Fibroblast of pulmonary artery (primary cell): ENCODE measurements around the gene RAB3GAP1.
A peak's percentile ranks its signal among the peaks of the same experiment; 100 is the strongest.
"Not testable (repeated sequence)": the region's sequence is repeated elsewhere in the genome, so short reads cannot be mapped to it uniquely, and the experiment has no call there.

Experiments used
- DNase-seq: peaks from one replicate; pipeline ENCODE4 v3.0.0-alpha.2; 2010; ENCODE audit warnings: low read depth
- H3K4me3 ChIP-seq: replicated peaks from 2 replicates; pipeline ENCODE4 v1.5.1; 2011; ENCODE audit warnings: low read depth, mild to moderate bottlenecking, control low read depth, low read length, moderate library complexity
- TF ChIP-seq, protein P1 (sequence below): IDR thresholded peaks from 2 replicates; pipeline ENCODE4 v1.5.1; 2011; ENCODE audit warnings: mild to moderate bottlenecking, control low read depth, low read length, inconsistent platforms; ENCODE audit errors: missing control alignments

RAB3GAP1 gene

DNA sequence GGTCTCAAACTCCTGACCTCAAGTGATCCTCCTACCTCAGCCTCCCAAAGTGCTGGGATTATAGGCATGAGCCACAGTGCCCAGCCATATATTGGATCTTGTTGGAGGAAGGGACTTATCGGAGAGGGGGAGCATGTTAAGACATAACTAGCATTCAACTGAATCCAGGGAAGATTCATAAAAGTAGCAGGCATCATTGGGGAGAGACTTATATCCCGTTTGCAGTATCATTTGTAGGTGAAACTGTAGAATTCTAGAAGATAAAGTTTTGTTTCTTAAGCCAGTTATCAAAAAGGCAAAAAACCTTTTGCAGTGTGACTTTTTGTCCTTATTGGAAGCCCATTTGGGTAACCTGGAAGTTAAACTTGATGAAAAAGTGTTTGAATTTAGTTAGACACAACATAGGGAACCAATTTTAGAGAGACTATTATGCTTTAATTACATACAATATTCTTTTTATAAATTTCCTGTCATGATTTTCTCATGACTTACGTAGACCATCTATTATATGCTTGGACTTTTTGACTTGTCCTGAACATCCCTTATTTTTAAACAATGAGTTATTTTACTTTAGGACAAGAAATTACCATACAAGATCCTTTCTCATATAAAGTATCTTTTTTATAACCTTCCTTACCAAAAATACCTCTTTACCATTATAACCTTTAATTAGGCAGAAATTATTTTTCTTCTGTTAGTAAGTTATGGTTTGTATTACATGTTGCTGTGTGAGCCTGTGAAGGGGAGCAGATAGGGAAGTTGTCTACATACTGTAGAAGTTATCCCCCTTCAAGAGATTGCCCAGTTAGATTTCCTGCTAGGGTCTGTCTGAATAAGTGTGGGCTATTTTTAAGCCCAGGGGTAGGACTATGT is 20.3 kb downstream of the RAB3GAP1 start:
- H3K4me3 ChIP-seq = no peak overlapping the region
- peak; percentile 11 for DNase-seq
- TF ChIP-seq, protein P1, sequence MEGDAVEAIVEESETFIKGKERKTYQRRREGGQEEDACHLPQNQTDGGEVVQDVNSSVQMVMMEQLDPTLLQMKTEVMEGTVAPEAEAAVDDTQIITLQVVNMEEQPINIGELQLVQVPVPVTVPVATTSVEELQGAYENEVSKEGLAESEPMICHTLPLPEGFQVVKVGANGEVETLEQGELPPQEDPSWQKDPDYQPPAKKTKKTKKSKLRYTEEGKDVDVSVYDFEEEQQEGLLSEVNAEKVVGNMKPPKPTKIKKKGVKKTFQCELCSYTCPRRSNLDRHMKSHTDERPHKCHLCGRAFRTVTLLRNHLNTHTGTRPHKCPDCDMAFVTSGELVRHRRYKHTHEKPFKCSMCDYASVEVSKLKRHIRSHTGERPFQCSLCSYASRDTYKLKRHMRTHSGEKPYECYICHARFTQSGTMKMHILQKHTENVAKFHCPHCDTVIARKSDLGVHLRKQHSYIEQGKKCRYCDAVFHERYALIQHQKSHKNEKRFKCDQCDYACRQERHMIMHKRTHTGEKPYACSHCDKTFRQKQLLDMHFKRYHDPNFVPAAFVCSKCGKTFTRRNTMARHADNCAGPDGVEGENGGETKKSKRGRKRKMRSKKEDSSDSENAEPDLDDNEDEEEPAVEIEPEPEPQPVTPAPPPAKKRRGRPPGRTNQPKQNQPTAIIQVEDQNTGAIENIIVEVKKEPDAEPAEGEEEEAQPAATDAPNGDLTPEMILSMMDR = no peak

DNA sequence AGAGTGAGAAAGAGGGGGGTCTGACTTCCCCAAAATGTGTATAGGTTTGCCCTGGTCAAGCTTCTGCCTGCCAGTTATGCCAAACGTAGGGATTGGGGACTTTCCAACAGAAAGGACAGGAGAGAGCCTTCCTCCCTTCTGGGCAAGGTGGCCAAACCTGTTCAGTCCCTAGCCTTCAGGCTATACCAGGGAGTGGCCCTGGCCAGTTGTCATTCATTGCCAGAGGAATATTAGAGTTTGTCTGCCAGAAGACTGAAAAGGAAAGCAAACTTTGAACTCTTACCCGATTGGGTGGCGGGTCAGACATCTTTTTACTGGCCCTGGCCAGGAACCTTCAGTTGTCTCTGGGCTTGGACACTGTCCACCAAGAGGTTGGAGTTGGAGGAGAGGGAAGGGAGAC is 22.1 kb downstream of the RAB3GAP1 start:
- TF ChIP-seq, protein P1 = no peak
- DNase-seq = no peak
- H3K4me3 ChIP-seq = no peak overlapping the region

DNA sequence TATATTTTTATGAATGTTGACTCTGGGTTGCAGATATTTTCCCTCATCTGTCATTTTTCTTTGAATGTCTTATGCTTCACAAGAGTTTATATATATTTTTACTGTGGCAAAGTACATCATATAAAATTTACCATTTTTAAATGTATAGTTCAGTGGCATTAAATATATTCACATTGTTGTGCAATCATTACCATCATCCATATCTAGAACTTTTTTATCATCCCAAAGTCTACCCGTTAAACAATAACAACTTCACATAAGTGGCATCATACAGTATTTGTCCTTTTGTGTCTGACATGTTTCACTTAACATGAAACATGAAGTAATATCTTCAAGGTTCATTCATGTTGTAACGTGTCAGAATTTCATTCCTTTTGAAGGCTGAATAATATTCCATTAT is 24.5 kb downstream of the RAB3GAP1 start:
- TF ChIP-seq, protein P1 = no peak
- H3K4me3 ChIP-seq = no peak overlapping the region
- no peak for DNase-seq

DNA sequence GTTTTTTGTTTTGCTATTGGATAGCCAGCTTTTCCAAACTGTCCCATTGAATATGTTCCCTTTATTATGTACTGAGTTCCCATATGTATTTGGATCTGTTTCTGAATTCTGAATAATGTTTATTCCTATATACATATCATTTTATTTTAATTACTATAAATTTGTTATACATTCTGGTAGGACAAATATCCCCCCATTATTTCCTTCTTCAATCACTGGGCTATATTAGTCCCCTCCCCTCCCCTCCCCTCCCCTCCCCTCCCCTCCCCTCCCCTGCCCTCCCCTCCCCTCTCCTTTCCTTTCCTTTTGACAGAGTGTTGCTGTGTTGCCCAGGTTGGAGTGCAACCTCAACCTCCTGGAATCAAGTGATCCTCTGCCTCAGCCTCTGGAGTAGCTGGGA is 26.3 kb downstream of the RAB3GAP1 start:
- no peak overlapping the region for H3K4me3 ChIP-seq
- no peak for DNase-seq
- TF ChIP-seq, protein P1 = no peak

DNA sequence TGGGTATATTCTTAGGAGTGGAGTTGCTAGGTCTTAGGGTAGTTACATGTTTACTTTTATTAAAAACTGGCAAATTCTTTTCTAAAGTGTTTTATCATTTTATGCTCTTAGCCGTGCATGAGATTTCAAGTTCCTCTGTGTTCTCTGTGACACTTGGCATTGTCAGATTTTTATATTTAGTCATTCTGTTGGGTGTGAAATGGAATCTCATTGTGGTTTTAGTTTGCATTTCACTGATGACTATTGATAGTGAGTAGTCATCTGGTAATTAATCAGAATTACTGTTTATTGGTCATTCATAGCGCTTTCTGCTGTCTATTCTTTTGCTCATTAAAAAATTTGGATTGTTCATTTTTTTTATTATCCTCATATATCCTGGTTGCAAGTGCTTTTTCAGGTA is 34.1 kb downstream of the RAB3GAP1 start:
- DNase-seq = no peak

DNA sequence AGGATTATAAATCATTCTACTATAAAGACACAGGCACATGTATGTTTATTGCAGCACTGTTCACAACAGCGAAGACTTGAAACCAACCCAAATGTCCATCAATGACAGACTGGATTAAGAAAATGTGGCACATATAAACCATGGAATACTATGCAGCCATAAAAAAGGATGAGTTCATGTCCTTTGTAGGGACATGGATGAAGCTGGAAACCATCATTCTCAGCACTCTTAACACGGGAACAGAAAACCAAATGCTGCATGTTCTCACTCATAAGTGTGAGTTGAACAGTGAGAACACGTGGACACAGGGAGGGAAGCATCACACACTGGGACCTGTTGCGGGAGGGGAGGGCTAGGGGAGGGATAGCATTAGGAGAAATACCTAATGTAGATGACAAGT is 37.5 kb downstream of the RAB3GAP1 start:
- not testable (repeated sequence) for DNase-seq, H3K4me3 ChIP-seq

More for the DNA sequence above, 34.1 kb downstream of the RAB3GAP1 start:
- H3K4me3 ChIP-seq = no peak overlapping the region
- TF ChIP-seq, protein P1 = no peak

DNA sequence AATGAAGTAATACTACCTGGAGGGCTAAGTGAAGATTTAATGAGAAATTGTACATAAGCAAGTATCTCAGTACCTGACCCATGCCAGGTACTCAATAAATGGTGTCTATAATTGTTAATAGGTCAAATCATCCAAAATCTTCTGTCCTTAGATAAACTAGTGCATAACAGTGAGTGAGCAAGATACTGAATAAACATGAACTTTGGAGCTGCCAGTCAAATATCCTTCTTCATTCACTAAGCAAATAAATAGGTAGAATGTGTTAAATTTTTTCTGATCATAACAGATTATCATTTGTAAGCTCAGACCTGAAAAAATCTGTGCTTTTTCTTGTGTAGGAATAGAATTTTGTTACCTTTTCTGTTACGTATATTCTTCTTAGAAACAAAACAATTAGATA is 39.6 kb downstream of the RAB3GAP1 start:
- DNase-seq = no peak
- TF ChIP-seq, protein P1 = no peak
- H3K4me3 ChIP-seq = no peak overlapping the region
